ENCODE results near the gene LZTS3.
A peak's percentile ranks its signal among the peaks of the same experiment; 100 is the strongest.
"Not testable (repeated sequence)": the region's sequence is repeated elsewhere in the genome, so short reads cannot be mapped to it uniquely, and the experiment has no call there.

LZTS3 gene

DNA sequence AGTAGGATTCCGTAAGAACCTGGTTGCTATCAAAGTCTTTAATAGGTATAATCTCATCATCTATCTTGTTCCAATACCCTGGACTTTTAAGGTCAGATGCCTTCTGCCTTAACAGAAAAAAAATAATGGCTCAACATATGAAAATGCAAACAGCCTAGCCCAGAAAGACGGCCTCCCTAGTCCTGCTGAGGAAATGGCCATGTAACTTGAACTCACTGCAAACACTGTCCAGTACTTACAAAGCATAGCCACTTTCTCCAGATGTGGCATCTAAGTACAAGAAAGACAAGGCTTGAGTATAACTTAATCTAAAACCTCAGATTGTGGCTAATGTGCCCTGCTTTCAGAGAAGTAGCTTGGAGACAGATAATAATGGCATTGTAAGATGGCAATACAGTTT is 40.2 kb downstream of the LZTS3 start:
- no peak for DNase-seq

DNA sequence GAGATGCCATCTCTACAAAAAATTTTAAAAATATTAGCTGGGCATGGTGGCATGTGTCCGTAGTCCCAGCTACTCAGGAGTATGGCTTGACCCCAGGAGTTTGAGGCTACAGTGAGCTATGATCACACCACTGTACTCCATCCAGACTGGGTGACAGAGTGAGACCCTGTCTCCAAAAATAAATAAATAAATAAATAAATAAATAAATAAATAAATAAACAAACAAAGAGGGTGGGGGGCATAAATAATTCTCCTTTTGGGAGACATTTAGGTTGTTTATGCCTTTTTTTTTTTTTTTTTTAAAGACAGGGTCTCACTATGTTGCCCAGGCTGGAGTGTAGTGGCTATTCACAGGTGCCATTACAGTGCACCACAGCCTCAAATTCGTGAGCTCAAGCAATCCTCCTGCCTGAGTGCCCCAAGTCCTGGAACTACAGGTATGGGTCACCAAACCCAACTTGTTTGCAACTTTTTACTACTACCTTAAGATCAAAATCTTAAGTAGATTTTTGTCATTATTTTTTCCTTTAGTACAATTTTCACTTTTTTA is 43.2 kb downstream of the LZTS3 start:
- DNase-seq: no peak

DNA sequence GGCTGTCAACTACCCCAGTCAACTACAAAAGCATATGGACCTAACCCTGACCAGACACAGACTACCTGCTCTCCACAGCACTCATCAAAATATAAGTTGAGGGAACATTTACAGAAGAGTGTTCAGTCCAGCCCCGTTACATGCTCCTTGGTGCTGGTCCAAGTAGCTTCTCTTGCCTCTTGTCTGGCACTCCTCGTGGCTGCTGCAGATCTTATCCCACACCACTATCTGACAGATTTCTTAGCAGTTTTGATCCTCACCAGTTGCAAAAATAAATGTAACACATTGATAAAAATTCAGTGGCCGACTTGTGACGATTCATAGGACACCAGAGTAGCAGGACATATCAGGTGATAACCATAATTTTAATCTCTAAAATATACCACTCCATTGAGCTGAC is 44.3 kb downstream of the LZTS3 start:
- no peak for DNase-seq

DNA sequence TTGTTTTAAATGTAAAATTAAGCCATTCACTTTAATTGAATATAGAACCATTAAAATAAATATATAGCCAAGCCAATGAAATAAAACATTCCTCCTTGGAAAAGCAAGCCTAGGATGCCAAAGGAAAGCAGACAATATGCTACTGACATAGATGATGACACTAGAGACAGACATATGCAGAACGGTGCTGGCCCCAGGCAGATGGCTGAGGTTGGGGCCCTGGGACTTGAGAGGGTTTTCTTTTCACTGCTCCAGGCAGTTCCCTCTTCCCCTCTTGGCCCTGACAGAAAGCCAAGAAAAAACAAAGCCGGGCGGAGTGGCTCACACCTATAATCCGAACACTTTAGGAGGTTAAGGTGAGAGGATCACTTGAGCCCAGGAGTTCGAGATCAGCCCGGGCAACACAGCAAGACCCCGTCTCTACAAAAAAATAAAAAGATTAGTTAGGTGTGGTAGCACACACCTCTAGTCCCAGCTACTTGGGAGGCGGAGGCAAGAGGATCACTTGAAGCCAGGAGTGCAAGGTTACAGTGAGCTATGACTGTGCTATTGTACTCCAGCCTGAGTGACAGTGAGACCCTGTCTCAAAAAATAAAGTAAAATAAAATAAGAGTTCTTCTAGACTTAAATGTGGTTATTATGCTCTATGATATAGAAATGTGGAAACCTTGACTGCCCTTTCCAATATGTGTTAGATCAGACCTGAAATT is 44.9 kb downstream of the LZTS3 start:
- DNase-seq: no peak

DNA sequence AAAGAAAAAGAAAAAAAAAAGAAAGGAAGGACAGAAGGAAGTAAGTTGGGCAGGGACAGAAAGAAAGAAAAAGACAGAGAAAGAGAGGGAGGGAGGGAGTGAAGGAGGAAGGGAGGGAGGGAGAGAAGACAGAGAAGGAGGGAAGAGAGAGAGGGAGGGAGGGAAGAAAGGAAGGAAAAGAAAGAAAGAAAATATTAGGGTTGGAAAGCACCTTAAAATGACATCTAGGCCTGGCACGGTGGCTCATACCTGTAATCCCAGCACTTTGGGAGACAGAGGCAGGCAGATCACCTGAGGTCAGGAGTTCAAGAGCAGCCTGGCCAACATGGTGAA is 46.9 kb downstream of the LZTS3 start:
- DNase-seq: no peak

DNA sequence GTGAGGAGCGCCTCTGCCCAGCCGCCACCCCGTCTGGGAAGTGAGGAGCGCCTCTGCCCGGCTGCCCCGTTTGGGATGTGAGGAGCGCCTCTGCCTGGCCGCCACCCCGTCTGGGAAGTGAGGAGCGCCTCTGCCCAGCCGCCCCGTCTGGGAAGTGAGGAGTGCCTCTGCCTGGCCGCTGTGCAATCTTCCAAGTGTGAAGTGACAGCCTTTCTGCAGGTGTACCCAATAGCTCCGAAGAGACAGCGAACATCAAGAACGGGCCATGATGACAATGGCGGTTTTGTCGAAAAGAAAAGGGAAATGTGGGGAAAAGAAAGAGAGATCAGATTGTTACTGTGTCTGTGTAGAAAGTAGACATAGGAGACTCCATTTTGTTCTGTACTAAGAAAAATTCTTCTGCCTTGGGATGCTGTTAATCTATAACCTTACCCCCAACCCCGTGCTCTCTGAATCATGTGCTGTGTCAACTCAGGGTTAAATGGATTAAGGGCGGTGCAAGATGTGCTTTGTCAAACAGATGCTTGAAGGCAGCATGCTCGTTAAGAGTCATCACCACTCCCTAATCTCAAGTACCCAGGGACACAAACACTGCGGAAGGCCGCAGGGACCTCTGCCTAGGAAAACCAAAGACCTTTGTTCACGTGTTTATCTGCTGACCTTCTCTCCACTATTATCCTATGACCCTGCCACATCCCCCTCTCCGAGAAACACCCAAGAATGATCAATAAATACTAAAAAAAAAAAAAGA is 47.4 kb downstream of the LZTS3 start:
- not testable (repeated sequence) for DNase-seq

DNA sequence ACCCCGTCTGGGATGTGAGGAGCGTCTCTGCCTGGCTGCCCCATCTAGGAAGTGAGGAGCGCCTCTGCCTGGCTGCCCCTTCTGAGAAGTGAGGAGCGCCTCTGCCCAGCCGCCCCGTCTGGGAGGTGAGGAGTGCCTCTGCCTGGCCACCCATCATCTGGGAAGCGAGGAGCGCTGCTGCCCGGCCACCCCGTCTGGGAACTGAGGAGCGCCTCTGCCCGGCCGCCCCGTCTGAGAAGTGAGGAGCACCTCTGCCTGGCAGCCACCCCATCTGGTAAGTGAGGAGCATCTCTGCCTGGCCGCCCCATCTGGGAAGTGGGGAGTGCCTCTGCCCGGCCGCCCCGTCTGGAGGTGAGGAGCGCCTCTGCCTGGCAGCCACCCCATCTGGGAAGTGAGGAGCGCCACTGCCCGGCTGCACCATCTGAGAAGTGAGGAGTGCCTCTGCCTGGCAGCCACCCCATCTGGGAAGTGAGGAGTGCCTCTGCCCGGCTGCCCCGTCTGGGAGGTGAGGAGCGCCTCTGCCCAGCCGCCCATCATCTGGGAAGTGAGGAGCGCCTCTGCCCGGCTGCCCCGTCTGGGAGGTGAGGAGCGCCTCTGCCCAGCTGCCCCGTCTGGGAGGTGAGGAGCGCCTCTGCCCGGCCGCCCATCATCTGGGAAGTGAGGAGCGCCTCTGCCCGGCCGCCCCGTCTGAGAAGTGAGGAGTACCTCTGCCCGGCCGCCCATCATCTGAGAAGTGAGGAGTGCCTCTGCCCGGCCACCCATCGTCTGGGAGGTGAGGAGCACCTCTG is 48.4 kb downstream of the LZTS3 start:
- not testable (repeated sequence) for DNase-seq

DNA sequence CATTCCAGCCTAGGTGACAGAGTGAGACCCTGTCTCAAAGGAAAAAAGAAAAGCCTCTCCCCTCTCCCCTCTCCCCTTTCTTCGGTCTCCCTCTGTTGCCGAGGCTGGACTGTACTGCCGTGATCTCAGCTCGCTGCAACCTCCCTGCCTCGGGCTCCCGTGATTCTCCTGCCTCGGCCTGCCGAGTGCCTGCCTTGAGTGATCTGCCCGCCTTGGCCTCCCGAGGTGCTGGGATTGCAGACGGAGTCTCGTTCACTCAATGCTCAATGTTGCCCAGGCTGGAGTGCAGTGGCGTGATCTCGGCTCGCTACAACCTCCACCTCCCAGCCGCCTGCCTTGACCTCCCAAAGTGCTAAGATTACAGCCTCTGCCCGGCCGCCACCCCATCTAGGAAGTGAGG is 49.2 kb downstream of the LZTS3 start:
- not testable (repeated sequence) for DNase-seq

DNA sequence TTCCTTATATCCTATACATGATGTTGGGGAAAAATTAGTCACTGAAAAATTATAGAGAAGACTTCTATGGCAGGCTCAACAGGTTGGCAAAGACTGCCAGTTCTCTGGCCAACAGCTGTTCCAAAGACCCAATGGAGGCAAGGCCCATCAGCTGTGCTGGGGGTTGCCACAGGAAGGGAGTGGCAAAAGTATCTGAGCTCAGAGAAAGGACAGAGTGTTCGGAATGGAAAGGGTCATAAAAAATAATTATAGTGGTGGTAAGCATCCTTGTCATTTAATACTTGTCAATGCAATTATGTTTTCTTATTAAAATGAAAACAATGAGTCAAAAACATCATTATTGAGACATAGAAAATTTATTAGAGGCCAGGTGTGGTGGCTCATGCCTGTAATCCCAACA is 49.8 kb downstream of the LZTS3 start:
- no peak for DNase-seq

DNA sequence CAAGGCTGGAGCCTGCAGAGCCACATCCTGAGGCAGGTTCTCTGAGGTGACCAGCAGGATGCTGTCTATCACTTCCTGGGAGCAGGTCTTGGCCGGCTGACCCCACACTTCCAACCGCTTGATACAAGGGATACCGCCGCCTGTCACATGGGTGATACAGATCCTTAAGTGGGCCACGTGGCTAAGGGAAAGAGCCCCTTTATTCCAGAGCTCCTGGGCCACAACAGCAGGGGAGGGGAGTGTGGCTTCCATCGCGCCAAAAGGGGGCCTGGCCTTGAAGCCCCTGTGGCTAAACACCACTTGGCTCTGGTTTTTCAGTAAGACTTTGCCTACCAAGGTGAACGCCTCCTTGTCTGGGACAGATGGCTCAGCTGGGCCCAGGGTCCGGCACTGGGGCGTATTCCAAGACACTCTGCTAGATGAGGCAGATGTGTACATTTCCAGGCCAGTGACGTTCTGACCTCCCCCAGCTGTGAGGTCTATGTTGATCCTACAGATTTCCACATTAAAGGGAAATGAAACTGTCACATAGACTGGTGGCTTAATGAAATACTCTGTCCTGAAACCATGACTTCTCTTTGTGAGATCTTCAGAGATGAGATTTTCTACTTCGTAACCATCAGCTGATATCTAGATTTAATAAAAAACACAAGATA is 51.3 kb downstream of the LZTS3 start:
- no peak for DNase-seq

DNA sequence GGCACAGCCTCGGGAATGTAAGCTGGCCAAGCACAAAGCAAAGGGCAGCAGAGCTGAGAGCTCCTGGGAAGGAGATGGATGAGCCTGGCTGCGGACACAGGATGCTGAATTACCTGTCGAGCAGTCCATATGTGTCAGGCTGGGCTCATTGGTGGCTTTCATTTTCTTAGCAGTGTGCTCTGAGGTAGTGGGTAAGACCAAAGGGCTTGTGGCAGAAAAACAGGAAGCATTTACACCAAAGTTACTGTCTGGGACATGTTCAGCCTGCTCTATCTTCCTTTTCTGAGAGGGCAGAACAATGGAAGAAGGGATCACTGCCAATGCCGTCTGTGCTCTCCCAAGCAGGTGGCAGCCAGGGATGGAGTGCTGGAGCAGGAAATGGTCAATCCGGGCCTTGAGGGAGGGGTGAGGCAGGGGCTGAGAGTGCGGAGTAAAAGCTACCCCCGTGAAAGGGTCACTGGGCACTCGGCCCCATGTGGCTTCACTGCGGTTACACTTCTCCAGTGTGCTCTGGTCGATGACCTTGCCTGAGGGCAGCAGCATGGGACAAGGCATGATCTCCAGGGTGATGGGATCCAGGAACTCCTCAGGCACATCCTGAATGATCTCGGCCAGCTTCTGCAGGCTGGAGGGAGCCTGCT is 52.0 kb downstream of the LZTS3 start:
- DNase-seq: no peak

DNA sequence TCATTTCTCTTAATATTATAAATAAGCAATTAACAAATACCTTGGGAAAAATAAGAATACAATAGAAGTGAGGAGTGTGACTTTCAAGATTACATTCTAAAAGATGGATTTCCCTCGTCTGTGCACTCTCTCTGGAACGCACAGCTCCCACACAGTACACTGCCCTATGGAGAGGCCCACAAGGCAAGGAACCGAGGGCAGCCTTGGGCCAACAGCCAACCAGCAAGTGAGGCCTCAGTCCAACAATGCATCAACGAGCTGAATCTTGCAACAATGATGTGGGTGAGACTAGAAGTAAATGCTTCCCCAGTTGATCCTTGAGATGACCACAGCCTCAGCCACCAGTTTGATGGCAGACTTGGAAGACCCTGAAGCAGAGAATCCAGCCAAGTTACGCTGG is 54.3 kb downstream of the LZTS3 start:
- DNase-seq: no peak

DNA sequence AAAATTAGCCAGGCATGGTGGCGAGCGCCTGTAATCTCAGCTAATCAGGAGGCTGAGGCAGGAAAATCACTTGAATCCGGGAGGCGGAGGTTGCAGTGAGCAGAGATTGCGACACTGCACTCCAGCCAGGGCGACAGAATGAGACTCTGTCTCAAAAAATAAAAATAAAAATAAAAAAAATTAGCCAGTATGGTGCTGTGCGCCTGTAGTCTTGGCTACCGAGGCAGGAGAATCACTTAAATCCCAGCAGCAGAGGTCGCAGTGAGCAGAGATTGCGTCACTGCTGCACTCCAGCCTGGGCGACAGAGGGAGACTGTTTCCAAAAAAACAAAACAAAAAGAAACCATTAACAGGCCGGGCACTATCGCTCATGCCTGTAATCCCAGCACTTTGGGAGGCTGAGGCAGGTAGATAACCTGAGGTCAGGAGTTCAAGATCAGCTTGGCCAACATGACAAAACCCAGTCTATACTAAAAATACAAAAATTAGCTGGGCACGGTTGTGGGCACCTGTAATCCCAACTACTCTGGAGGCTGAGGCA is 55.4 kb downstream of the LZTS3 start:
- DNase-seq: not testable (repeated sequence)

DNA sequence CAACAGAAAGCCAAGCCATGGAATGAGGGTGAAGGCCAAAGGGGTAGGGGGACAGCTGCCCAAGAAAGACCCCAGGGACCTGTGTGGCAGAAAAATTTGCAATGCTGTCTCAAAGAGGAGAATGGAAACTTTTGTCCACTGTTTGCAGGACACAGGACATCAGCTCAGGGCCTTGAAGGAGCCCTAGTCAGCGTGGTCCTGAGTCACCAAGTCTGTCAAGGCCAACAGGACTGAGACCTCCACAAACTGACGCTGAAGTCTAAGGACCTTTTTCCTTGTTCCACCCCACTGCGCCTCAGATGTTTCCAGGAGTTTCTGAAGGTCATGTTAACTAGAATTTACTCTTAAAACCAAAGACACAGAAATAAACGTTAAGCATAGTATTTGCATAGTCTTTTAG is 57.0 kb downstream of the LZTS3 start:
- DNase-seq: no peak

DNA sequence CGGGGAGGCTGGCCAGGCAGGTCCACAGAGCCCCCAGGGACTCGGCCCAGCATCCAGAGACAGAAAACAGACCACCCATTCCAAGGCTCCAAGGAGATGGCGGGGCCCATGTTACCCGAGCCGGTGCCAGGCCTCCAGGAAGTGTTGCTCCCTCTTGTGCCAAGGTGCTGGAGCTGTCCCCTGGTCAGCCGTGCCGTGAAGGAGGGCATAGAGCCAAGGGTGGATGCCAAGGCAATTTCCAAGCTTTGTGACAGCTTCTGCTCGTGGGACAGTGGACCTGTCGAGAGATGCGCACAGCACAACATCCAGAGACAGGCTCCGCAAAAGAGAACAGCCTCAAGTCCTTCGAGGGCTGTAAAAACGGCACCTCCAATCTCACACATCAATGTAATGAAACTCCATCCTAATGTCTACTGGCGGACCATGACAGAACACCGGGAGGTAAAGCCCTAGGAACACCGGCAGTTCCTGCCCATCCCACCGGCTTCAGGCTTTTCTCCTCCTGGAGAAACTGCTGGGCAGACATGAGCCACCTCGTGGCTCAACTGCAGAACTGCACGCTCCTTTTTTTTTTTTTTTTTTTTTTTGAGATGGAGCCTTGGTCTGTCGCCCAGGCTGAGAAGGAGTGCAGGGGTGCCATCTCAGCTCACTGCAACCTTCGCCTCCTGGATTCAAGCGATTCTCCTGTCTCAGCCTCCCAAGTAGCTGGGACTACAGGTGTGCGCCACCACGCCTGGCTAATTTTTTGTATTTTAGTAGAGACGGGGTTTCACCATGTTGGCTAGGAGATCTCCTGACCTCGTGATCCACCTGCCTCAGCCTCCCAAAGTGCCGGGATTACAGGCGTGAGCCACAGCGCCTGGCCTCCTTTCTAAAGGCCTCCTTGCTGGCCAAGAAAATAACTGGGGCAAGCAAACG is 57.9 kb downstream of the LZTS3 start:
- peak; percentile 28 for DNase-seq

Measured in NCI-H526 treated with DMSO at 0.1 percent for 48 hours (cell line).